HepG2 (cell line): ENCODE data around the gene ZNF25. TPM values are rescaled to one million over a fixed set of nuclear protein-coding genes. Genes with fewer than 3 reads are reported as not detected.

Experiments used
- ATAD3A ChIP-seq: sonication (generic); formaldehyde crosslinking; IDR thresholded peaks from 2 replicates; pipeline ENCODE4 v1.4.0; 2020; ENCODE audit warnings: missing genetic modification reagents
- ATF7 ChIP-seq, 2 experiments: fragments of 450-650 bp in 1 of 2; sonication (generic) in 1 of 2; formaldehyde crosslinking in 1 of 2; IDR thresholded peaks; 2 replicates each; pipeline versions ENCODE4 v1.4.0 to v1.6.1; 2016 to 2020; ENCODE audit warnings: antibody characterized with exemption in 1 of 2, mild to moderate bottlenecking in 1 of 2, missing genetic modification reagents in 1 of 2
- CSRNP2 ChIP-seq: sonication (generic); formaldehyde crosslinking; conservative IDR thresholded peaks from 2 replicates; pipeline ENCODE4 v1.8.0; 2022; ENCODE audit warnings: low read depth, missing genetic modification reagents
- ESRRA ChIP-seq: sonication (generic); formaldehyde crosslinking; IDR thresholded peaks from 2 replicates; pipeline ENCODE4 v1.5.1; 2020; ENCODE audit warnings: mild to moderate bottlenecking, low read depth, missing genetic modification reagents
- FLYWCH1 ChIP-seq: sonication (generic); formaldehyde crosslinking; IDR thresholded peaks from 2 replicates; pipeline ENCODE4 v1.8.1; 2023; ENCODE audit warnings: mild to moderate bottlenecking, missing genetic modification reagents
- FOXP4 ChIP-seq: sonication (generic); formaldehyde crosslinking; IDR thresholded peaks from 2 replicates; pipeline ENCODE4 v1.4.0; 2020; ENCODE audit warnings: missing genetic modification reagents
- HOXA3 ChIP-seq: sonication (generic); formaldehyde crosslinking; IDR thresholded peaks from 2 replicates; pipeline ENCODE4 v1.5.0; 2020; ENCODE audit warnings: missing genetic modification reagents
- KAT8 ChIP-seq: IDR thresholded peaks from 2 replicates; pipeline ENCODE4 v1.6.1; 2016; ENCODE audit warnings: missing genetic modification reagents, missing compliant biosample characterization
- MAFG ChIP-seq: sonication (generic); formaldehyde crosslinking; IDR thresholded peaks from 2 replicates; pipeline ENCODE4 v1.5.1; 2020; ENCODE audit warnings: mild to moderate bottlenecking, missing genetic modification reagents
- MED13 ChIP-seq: sonication (generic); formaldehyde crosslinking; IDR thresholded peaks from 2 replicates; pipeline ENCODE4 v1.5.0; 2020; ENCODE audit warnings: missing genetic modification reagents
- MEIS1 ChIP-seq: sonication (generic); formaldehyde crosslinking; IDR thresholded peaks from 2 replicates; pipeline ENCODE4 v1.9.0; 2021; ENCODE audit warnings: mild to moderate bottlenecking, missing genetic modification reagents, moderate library complexity, borderline replicate concordance
- MTA1 ChIP-seq: sonication (generic); formaldehyde crosslinking; IDR thresholded peaks from 2 replicates; pipeline ENCODE4 v1.4.0; 2020; ENCODE audit warnings: missing genetic modification reagents, mild to moderate bottlenecking, borderline replicate concordance
- NR2C2 ChIP-seq: sonication (generic); formaldehyde crosslinking; IDR thresholded peaks from 2 replicates; pipeline ENCODE4 v1.4.0; 2020; ENCODE audit warnings: missing genetic modification reagents, mild to moderate bottlenecking, moderate library complexity, borderline replicate concordance
- PHF5A ChIP-seq: IDR thresholded peaks from one replicate; pipeline ENCODE4 v1.6.1; 2018; ENCODE audit warnings: low read depth, missing genetic modification reagents; ENCODE audit not compliant: unreplicated experiment
- RBFOX2 ChIP-seq: fragments of 200-400 bp; formaldehyde crosslinking; IDR thresholded peaks from 2 replicates; pipeline ENCODE4 v1.6.1; 2017; ENCODE audit warnings: low read depth, mild to moderate bottlenecking, low read length
- SRSF9 ChIP-seq: fragments of 200-400 bp; formaldehyde crosslinking; IDR thresholded peaks from 2 replicates; pipeline ENCODE4 v1.6.1; 2018; ENCODE audit warnings: borderline replicate concordance, mild to moderate bottlenecking, low read depth, low read length; ENCODE audit not compliant: insufficient read depth, poor library complexity, severe bottlenecking
- TEF ChIP-seq: sonication (generic); formaldehyde crosslinking; IDR thresholded peaks from 2 replicates; pipeline ENCODE4 v1.5.0; 2020; ENCODE audit warnings: missing genetic modification reagents
- YY1 ChIP-seq: IDR thresholded peaks from 2 replicates; pipeline ENCODE4 v1.6.1; 2011; ENCODE audit warnings: low read length, low read depth, moderate library complexity, mild to moderate bottlenecking; ENCODE audit not compliant: insufficient read depth, insufficient replicate concordance
- ZBTB7A ChIP-seq: sonication (generic); formaldehyde crosslinking; IDR thresholded peaks from 2 replicates; pipeline ENCODE4 v1.8.0; 2022; ENCODE audit warnings: mild to moderate bottlenecking, missing genetic modification reagents
- ZNF205 ChIP-seq: IDR thresholded peaks from 2 replicates; pipeline ENCODE4 v1.6.1; 2018; ENCODE audit warnings: missing biosample characterization, missing genetic modification reagents
- ZNF629 ChIP-seq: sonication (generic); formaldehyde crosslinking; conservative IDR thresholded peaks from 2 replicates; pipeline ENCODE4 v1.5.0; 2020; ENCODE audit warnings: missing genetic modification reagents
- ZNF660 ChIP-seq: sonication (generic); formaldehyde crosslinking; IDR thresholded peaks from 2 replicates; pipeline ENCODE4 v1.5.1; 2020; ENCODE audit warnings: mild to moderate bottlenecking, low read depth, missing genetic modification reagents, borderline replicate concordance
- ZNF704 ChIP-seq: sonication (generic); formaldehyde crosslinking; IDR thresholded peaks from 2 replicates; pipeline ENCODE4 v1.8.1; 2023; ENCODE audit warnings: mild to moderate bottlenecking, inconsistent platforms, moderate library complexity, missing genetic modification reagents, borderline replicate concordance
- ZSCAN31 ChIP-seq: sonication (generic); formaldehyde crosslinking; IDR thresholded peaks from 2 replicates; pipeline ENCODE4 v1.5.0; 2020; ENCODE audit warnings: low read depth, mild to moderate bottlenecking, missing genetic modification reagents
- polyA plus RNA-seq, 8 experiments: library from polyadenylated mRNA; depleted of rRNA in 3 of 8; stranded (reverse) in 7 of 8; unstranded in 1 of 8; fragments of >200 nt; fragmentation: Illumina TruSeq in 4 of 8; extraction: Trizol in 4 of 8; gene quantifications; 2 replicates each; pipeline versions ENCODE4 v1.2.1 to v1.2.3, GENCODE V29; 2011 to 2016; ENCODE audit warnings: low read depth in 4 of 8, missing spikeins in 1 of 8, mixed read lengths in 1 of 8; ENCODE audit not compliant: insufficient read depth in 1 of 8
- total RNA-seq, 5 experiments: library from RNA; depleted of rRNA; stranded (reverse); fragments of >200 nt; fragmentation: Illumina TruSeq; extraction: Trizol; gene quantifications; 2 replicates each; pipeline ENCODE4 v1.2.3, GENCODE V29; 2016; ENCODE audit warnings: low read depth in 1 of 5

The ZNF25 gene
- total and polyA plus RNA-seq, 2 of the 13 experiments (the other 11 are each of a cell fraction or from before 2014, with no cell fraction given): 1.4 to 1.5 TPM

GRCh38 chr10:37976091-37976879 is at the start of gene ZNF25 (continued):
- TF ChIP-seq KAT8 (CRISPR knock-in tag) (peak; percentile 85), FOXP4 (CRISPR knock-in tag) (0 out of 2 replicates have a peak, but pooled peaks have one; percentile 39), TEF (CRISPR knock-in tag) (no peak; the same call in 1 of the 2 replicates), YY1 (peak; percentile 99), ZNF660 (CRISPR knock-in tag) (no peak), MAFG (CRISPR knock-in tag) (no peak), MEIS1 (CRISPR knock-in tag) (peak; percentile 92), ATF7 (IDR thresholded peaks at IDR 0.05) (peak; percentile 75), ATF7 (CRISPR knock-in tag; IDR thresholded peaks at IDR 0.05) (peak; percentile 91), ZNF704 (CRISPR knock-in tag) (peak; percentile 82; the same call in 1 of the 2 replicates), FLYWCH1 (CRISPR knock-in tag) (no peak), ZNF629 (0 out of 2 replicates have a peak, but pooled peaks have one; percentile 20), ZNF205 (CRISPR knock-in tag) (0 out of 2 replicates have a peak, but pooled peaks have one; percentile 47), SRSF9 (no peak), PHF5A (CRISPR knock-in tag) (no peak), ZBTB7A (CRISPR knock-in tag) (peak; percentile 80), NR2C2 (CRISPR knock-in tag) (no peak; the same call in 1 of the 2 replicates), RBFOX2 (peak; percentile 91), ATAD3A (CRISPR knock-in tag) (no peak), ZSCAN31 (CRISPR knock-in tag) (peak; percentile 87; the same call in 1 of the 2 replicates), ESRRA (CRISPR knock-in tag) (0 out of 2 replicates have a peak, but pooled peaks have one; percentile 55), MTA1 (CRISPR knock-in tag) (peak; percentile 90; the same call in 1 of the 2 replicates), MED13 (peak; percentile 51), CSRNP2 (no peak), HOXA3 (CRISPR knock-in tag) (peak; percentile 85)
